Thyroid gland (tissue), 4 donors: ENCODE data around the gene PRELID1.

ENCODE experiments used
- CTCF ChIP-seq, 6 experiments: fragments of 200-600 bp in 3 of 6; fragments of 450-650 bp in 3 of 6; sonication (generic) in 3 of 6; IDR thresholded peaks; one replicate each; pipeline ENCODE4 v1.5.1; 2016 to 2019; ENCODE audit warnings: antibody characterized with exemption in 6 of 6, mild to moderate bottlenecking in 2 of 6, inconsistent platforms in 1 of 6, moderate library complexity in 1 of 6
- POLR2A ChIP-seq, 2 donors: fragments of 450-650 bp; IDR thresholded peaks; one replicate each; pipeline ENCODE4 v1.6.1; 2017; ENCODE audit warnings: antibody characterized with exemption in 2 of 2, mild to moderate bottlenecking in 2 of 2, moderate library complexity in 1 of 2

DNA sequence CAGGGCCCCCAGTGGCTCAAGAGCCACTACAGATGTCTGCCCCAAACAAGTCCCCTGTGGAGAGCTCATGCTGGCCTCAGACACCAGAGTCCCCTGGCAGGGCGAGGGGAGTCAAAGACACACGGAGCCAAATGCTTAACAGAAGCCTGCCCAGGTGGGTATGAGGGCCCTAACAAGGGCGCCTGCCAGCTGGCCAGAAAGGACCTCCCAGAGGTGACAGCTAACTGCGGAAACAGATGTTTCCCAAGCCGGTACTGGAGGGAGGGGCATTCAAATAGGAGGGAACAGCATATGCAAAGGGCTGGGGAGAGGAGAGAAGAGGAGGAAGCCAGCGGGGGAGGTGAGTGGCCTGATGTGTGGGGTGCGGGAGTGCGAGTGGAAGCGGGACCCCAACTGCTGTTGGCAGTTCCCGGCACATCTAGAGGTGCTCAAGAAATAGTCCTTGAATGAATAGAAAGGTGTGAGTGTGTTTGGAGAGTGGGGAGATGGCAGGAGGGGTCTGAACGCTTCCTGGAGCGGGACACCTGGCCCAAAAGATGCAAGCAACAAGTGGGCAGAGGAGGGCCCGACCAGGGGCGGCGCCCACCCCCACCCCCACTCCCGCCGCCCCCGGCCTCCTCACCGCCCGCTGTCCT lies 7.3 kb downstream of the PRELID1 start:
- TF ChIP-seq CTCF (IDR thresholded peaks at IDR 0.05) (no peak), POLR2A (IDR thresholded peaks at IDR 0.05) (no peak)
